DND-41 (cell line): ENCODE measurements around the gene ING1.

ENCODE experiments used
- ATAC-seq: fragments of 200-7000 bp; cut with Tn5 transposase; 3 replicates; pipeline ENCODE4 v1.9.1; 2021; ENCODE audit warnings: low read depth; ENCODE audit not compliant: insufficient read depth
- DNase-seq: peaks from one replicate; pipeline ENCODE4 v3.0.0-alpha.2; 2020
- H2AFZ ChIP-seq: 2 replicates; pipeline ENCODE4 v1.6.0; 2012; ENCODE audit warnings: low read depth, low read length
- H3K27ac ChIP-seq: 2 replicates; pipeline ENCODE4 v1.5.1; 2012; ENCODE audit warnings: low read length, inconsistent platforms
- H3K27me3 ChIP-seq: fragments of 200-600 bp; sonication (generic); 2 replicates; pipeline ENCODE4 v1.6.0; 2012; ENCODE audit warnings: low read length, mild to moderate bottlenecking, inconsistent platforms; ENCODE audit not compliant: insufficient read depth, poor library complexity
- H3K36me3 ChIP-seq: 2 replicates; pipeline ENCODE4 v1.5.1; 2012; ENCODE audit warnings: low read length, inconsistent platforms; ENCODE audit not compliant: insufficient read depth
- H3K4me1 ChIP-seq: 2 replicates; pipeline ENCODE4 v1.5.1; 2012; ENCODE audit warnings: mild to moderate bottlenecking, low read length; ENCODE audit not compliant: insufficient read depth
- H3K4me2 ChIP-seq: 2 replicates; pipeline ENCODE4 v1.6.0; 2012; ENCODE audit warnings: mild to moderate bottlenecking, moderate library complexity, low read length, inconsistent platforms; ENCODE audit not compliant: insufficient read depth
- H3K4me3 ChIP-seq, 2 experiments: fragments of 200-600 bp in 1 of 2; shearing (Covaris generic) in 1 of 2; 2 replicates each; pipeline ENCODE4 v1.5.1; 2012 to 2016; ENCODE audit warnings: inconsistent platforms in 2 of 2, low read length in 2 of 2, mild to moderate bottlenecking in 2 of 2, low read depth in 1 of 2, moderate library complexity in 1 of 2
- H3K79me2 ChIP-seq: 2 replicates; pipeline ENCODE4 v1.6.0; 2012; ENCODE audit warnings: low read length, inconsistent platforms; ENCODE audit not compliant: insufficient read depth
- H3K9ac ChIP-seq: 2 replicates; pipeline ENCODE4 v1.6.0; 2012; ENCODE audit warnings: low read depth, mild to moderate bottlenecking, inconsistent platforms, low read length, moderate library complexity
- H3K9me3 ChIP-seq: 2 replicates; pipeline ENCODE4 v1.5.1; 2012; ENCODE audit warnings: low read length, moderate library complexity, mild to moderate bottlenecking, inconsistent platforms; ENCODE audit not compliant: insufficient read depth, severe bottlenecking
- H4K20me1 ChIP-seq: 2 replicates; pipeline ENCODE4 v1.6.0; 2012; ENCODE audit warnings: low read length; ENCODE audit not compliant: insufficient read depth
- CTCF ChIP-seq: IDR thresholded peaks from 2 replicates; pipeline ENCODE4 v1.5.1; 2012; ENCODE audit warnings: borderline replicate concordance, low read length, moderate library complexity, mild to moderate bottlenecking; ENCODE audit not compliant: poor library complexity, severe bottlenecking; ENCODE audit errors: extremely low read depth
- EZH2 ChIP-seq: IDR thresholded peaks from 3 replicates; pipeline ENCODE4 v1.6.1; 2012; ENCODE audit warnings: borderline replicate concordance, low read depth, mild to moderate bottlenecking, moderate library complexity, low read length, inconsistent platforms; ENCODE audit not compliant: severe bottlenecking

ING1 gene

GRCh38 chr13:110758195-110758805, 44.8 kb downstream of the ING1 start:
- Histone ChIP-seq H3K4me1 (no peaks in the 10 kb centered on the region), H2AFZ (no peak overlapping the region), H3K27me3 (no peaks in the 10 kb centered on the region), H3K9me3 (no peaks in the 10 kb centered on the region), H3K4me2 (no peak overlapping the region), H4K20me1 (no peaks in the 10 kb centered on the region), H3K36me3 (no peaks in the 10 kb centered on the region), H3K9ac (no peak overlapping the region), H3K4me3 (no peak overlapping the region), H3K79me2 (no peaks in the 10 kb centered on the region), H3K27ac (no peak overlapping the region)
- no peak for ATAC-seq
- DNase-seq: no peak
- TF ChIP-seq CTCF (no peak), EZH2 (no peak)

- no peaks in the 10 kb centered on the region for H3K27me3 ChIP-seq
- H3K4me2 ChIP-seq: no peak overlapping the region
- no peaks in the 10 kb centered on the region for H3K79me2 ChIP-seq
- H3K9ac ChIP-seq: no peak overlapping the region
- no peak overlapping the region for H3K4me3 ChIP-seq
- H4K20me1 ChIP-seq: no peaks in the 10 kb centered on the region
- no peak overlapping the region for H2AFZ ChIP-seq
- TF ChIP-seq CTCF (no peak), EZH2 (no peak)
- ATAC-seq (no peak), DNase-seq (no peak)
- H3K27ac ChIP-seq: no peak overlapping the region
- no peaks in the 10 kb centered on the region for H3K4me1 ChIP-seq
- H3K36me3 ChIP-seq: no peaks in the 10 kb centered on the region
- H3K9me3 ChIP-seq: no peaks in the 10 kb centered on the region
Measured at GRCh38 chr13:110759710-110760109, 46.2 kb downstream of the ING1 start.

GRCh38 chr13:110760611-110761010, 47.1 kb downstream of the ING1 start:
- no peaks in the 10 kb centered on the region for H3K36me3 ChIP-seq
- H3K4me1 ChIP-seq: no peaks in the 10 kb centered on the region
- no peak for ATAC-seq
- H2AFZ ChIP-seq: no peak overlapping the region
- no peaks in the 10 kb centered on the region for H4K20me1 ChIP-seq
- TF ChIP-seq EZH2 (no peak), CTCF (no peak)
- H3K9ac ChIP-seq: no peak overlapping the region
- H3K4me2 ChIP-seq: no peak overlapping the region
- no peak overlapping the region for H3K27ac ChIP-seq
- H3K9me3 ChIP-seq: no peaks in the 10 kb centered on the region
- DNase-seq: no peak
- no peaks in the 10 kb centered on the region for H3K79me2 ChIP-seq
- H3K27me3 ChIP-seq: peaks cover 4% of the 10 kb centered on the region
- no peak overlapping the region for H3K4me3 ChIP-seq

GRCh38 chr13:110766671-110767430, 53.4 kb downstream of the ING1 start:
- H3K4me3 ChIP-seq: no peak overlapping the region
- no peak overlapping the region for H2AFZ ChIP-seq
- no peaks in the 10 kb centered on the region for H3K4me1 ChIP-seq
- peaks cover 16% of the 10 kb centered on the region for H3K27me3 ChIP-seq
- no peak overlapping the region for H3K27ac ChIP-seq
- no peak overlapping the region for H3K9ac ChIP-seq
- no peaks in the 10 kb centered on the region for H3K79me2 ChIP-seq
- TF ChIP-seq EZH2 (no peak), CTCF (no peak)
- no peak overlapping the region for H3K4me2 ChIP-seq
- no peaks in the 10 kb centered on the region for H3K9me3 ChIP-seq
- H3K36me3 ChIP-seq: no peaks in the 10 kb centered on the region
- ATAC-seq: no peak
- no peak for DNase-seq
- no peaks in the 10 kb centered on the region for H4K20me1 ChIP-seq
